CD14-positive monocyte (primary cell): ENCODE results near the gene ASZ1. TPM values are rescaled to one million over a fixed set of nuclear protein-coding genes. Genes with fewer than 3 reads are reported as not detected.

Experiments
- DNase-seq, 3 donors: peaks; one replicate each; pipeline ENCODE4 v3.0.0-alpha.2; 2011 to 2022
- H2AFZ ChIP-seq: 2 replicates; pipeline ENCODE4 v1.6.0; 2012; ENCODE audit warnings: mild to moderate bottlenecking, low read depth, low read length, inconsistent platforms; ENCODE audit not compliant: insufficient read depth, poor library complexity, severe bottlenecking
- H3K27ac ChIP-seq, 2 donors: 1 replicate in 1 of 2; 2 replicates in 1 of 2; pipeline ENCODE4 v1.5.1; 2012 to 2013; ENCODE audit warnings: low read length in 2 of 2, control low read depth in 1 of 2, inconsistent platforms in 1 of 2, low read depth in 1 of 2, mild to moderate bottlenecking in 1 of 2
- H3K27me3 ChIP-seq, 2 donors: one replicate each; pipeline versions ENCODE4 v1.6.0 to v1.6.1; 2011 to 2013; ENCODE audit warnings: low read length in 2 of 2; ENCODE audit not compliant: control insufficient read depth in 2 of 2, insufficient read depth in 2 of 2
- H3K36me3 ChIP-seq, 2 donors: replicated peaks in 1 of 2; 1 replicate in 1 of 2; 2 replicates in 1 of 2; pipeline versions ENCODE4 v1.5.1 to v1.6.1; 2012 to 2013; ENCODE audit warnings: low read length in 2 of 2, control low read depth in 1 of 2, inconsistent platforms in 1 of 2, mild to moderate bottlenecking in 1 of 2; ENCODE audit not compliant: insufficient read depth in 2 of 2, control insufficient read depth in 1 of 2
- H3K4me1 ChIP-seq, 2 donors: 1 replicate in 1 of 2; 2 replicates in 1 of 2; pipeline versions ENCODE4 v1.5.1 to v1.6.1; 2012 to 2013; ENCODE audit warnings: low read length in 2 of 2, control low read depth in 1 of 2, inconsistent platforms in 1 of 2, mild to moderate bottlenecking in 1 of 2, moderate library complexity in 1 of 2; ENCODE audit not compliant: insufficient read depth in 2 of 2, control insufficient read depth in 1 of 2
- H3K4me2 ChIP-seq: replicated peaks from 2 replicates; pipeline ENCODE3; 2012; ENCODE audit warnings: low read length, moderate library complexity, mild to moderate bottlenecking; ENCODE audit not compliant: poor library complexity, severe bottlenecking; ENCODE audit errors: extremely low read depth
- H3K4me3 ChIP-seq, 3 experiments: fragments of 200-600 bp in 1 of 3; sonication (generic) in 1 of 3; replicated peaks in 1 of 3; 1 replicate in 2 of 3; 2 replicates in 1 of 3; pipeline ENCODE4 v1.5.1; 2011 to 2013; ENCODE audit warnings: low read length in 3 of 3, mild to moderate bottlenecking in 3 of 3, control low read depth in 2 of 3, low read depth in 2 of 3, inconsistent platforms in 1 of 3, moderate library complexity in 1 of 3
- H3K79me2 ChIP-seq: 2 replicates; pipeline ENCODE4 v1.6.0; 2012; ENCODE audit warnings: mild to moderate bottlenecking, control low read depth, inconsistent platforms, low read length, moderate library complexity; ENCODE audit not compliant: insufficient read depth
- H3K9ac ChIP-seq: 2 replicates; pipeline ENCODE4 v1.6.0; 2017; ENCODE audit warnings: low read length, mild to moderate bottlenecking; ENCODE audit not compliant: insufficient read depth, poor library complexity, severe bottlenecking
- H3K9me3 ChIP-seq, 2 donors: replicated peaks in 1 of 2; 1 replicate in 1 of 2; 2 replicates in 1 of 2; pipeline versions ENCODE4 v1.5.1 to v1.6.1; 2012 to 2013; ENCODE audit warnings: low read length in 2 of 2, control low read depth in 1 of 2; ENCODE audit not compliant: control insufficient read depth in 1 of 2, insufficient read depth in 1 of 2
- H4K20me1 ChIP-seq: 2 replicates; pipeline ENCODE4 v1.6.0; 2012; ENCODE audit warnings: mild to moderate bottlenecking, low read length, control low read depth, moderate library complexity; ENCODE audit not compliant: insufficient read depth
- H3K27ac Mint-ChIP-seq, 7 donors: one replicate each; pipeline ENCODE4 v1.8.0; 2020; ENCODE audit warnings: mild to moderate bottlenecking in 7 of 7, mixed read lengths in 7 of 7, moderate library complexity in 6 of 7, inconsistent platforms in 2 of 7
- H3K27me3 Mint-ChIP-seq, 3 donors: one replicate each; pipeline ENCODE4 v1.8.0; 2021 to 2022; ENCODE audit warnings: low read depth in 3 of 3, mild to moderate bottlenecking in 3 of 3, mixed read lengths in 3 of 3, moderate library complexity in 3 of 3, inconsistent platforms in 1 of 3
- H3K36me3 Mint-ChIP-seq, 2 donors: one replicate each; pipeline ENCODE4 v1.8.0; 2020; ENCODE audit warnings: mixed read lengths in 2 of 2, inconsistent platforms in 1 of 2, mild to moderate bottlenecking in 1 of 2
- H3K4me1 Mint-ChIP-seq: one replicate; pipeline ENCODE4 v1.8.0; 2020; ENCODE audit warnings: mild to moderate bottlenecking, mixed read lengths
- H3K4me3 Mint-ChIP-seq, 2 donors: one replicate each; pipeline ENCODE4 v1.8.0; 2020; ENCODE audit warnings: mild to moderate bottlenecking in 2 of 2, mixed read lengths in 2 of 2, moderate library complexity in 1 of 2
- H3K9me3 Mint-ChIP-seq, 7 donors: one replicate each; pipeline ENCODE4 v1.8.0; 2020 to 2022; ENCODE audit warnings: mixed read lengths in 7 of 7, mild to moderate bottlenecking in 6 of 7, moderate library complexity in 6 of 7, inconsistent platforms in 2 of 7
- CTCF ChIP-seq: fragments of 200-600 bp; IDR thresholded peaks from one replicate; pipeline ENCODE4 v1.8.0; 2022; ENCODE audit warnings: antibody characterized with exemption, mild to moderate bottlenecking
- WGBS: methylation state at CpG from one replicate; pipeline ENCODE4 v1.1.5; 2013; ENCODE audit warnings: missing lambda C conversion rate; ENCODE audit not compliant: insufficient coverage; 5-methylcytosine and 5-hydroxymethylcytosine counted together
- intact Hi-C, 2 donors: fragments of 100-400 bp; cut with micrococcal nuclease; formaldehyde crosslinking; loops; one replicate each; pipeline versions ENCODE4 v1.15.0 to v1.15.1; 2023
- polyA plus RNA-seq, 3 donors: library from polyadenylated mRNA; depleted of rRNA in 1 of 3; unstranded in 2 of 3; stranded (reverse) in 1 of 3; fragments of 300-500 nt in 2 of 3; fragments of >200 nt in 1 of 3; fragmentation: Illumina TruSeq in 2 of 3; gene quantifications; 1 replicate in 2 of 3; 2 replicates in 1 of 3; pipeline ENCODE4 v1.2.3, GENCODE V29; 2012 to 2021

ASZ1 gene
- polyA plus RNA-seq, 3 donors = not detected

GRCh38 chr7:117402109-117402508 lies 25.2 kb downstream of the ASZ1 start:
- H3K4me1 ChIP-seq = no peaks in the 10 kb centered on the region
- no peak overlapping the region for H3K27ac ChIP-seq
- TF ChIP-seq CTCF = no peak
- H3K27me3 Mint-ChIP-seq = peaks cover 0 to 1% (median 0%) of the 10 kb centered on the region in 3 donors
- peaks cover 0 to 2% (median 0%) of the 10 kb centered on the region in 7 donors for H3K9me3 Mint-ChIP-seq
- no peaks in the 10 kb centered on the region for H3K27me3 ChIP-seq
- H4K20me1 ChIP-seq = no peaks in the 10 kb centered on the region
- H3K36me3 ChIP-seq = no peaks in the 10 kb centered on the region
- no peak overlapping the region for H3K9ac ChIP-seq
- intact Hi-C loops = no loop called here
- no peak overlapping the region for H3K4me3 ChIP-seq
- no peaks in the 10 kb centered on the region for H3K36me3 Mint-ChIP-seq
- no peaks in the 10 kb centered on the region for H3K79me2 ChIP-seq
- H3K4me3 Mint-ChIP-seq = no peak overlapping the region
- no peaks in the 10 kb centered on the region for H3K4me1 Mint-ChIP-seq
- no peak overlapping the region for H3K4me2 ChIP-seq
- no peaks in the 10 kb centered on the region for H3K9me3 ChIP-seq
- no peak overlapping the region for H2AFZ ChIP-seq
- WGBS = 60% methylated on average over 1 of the region's 2 CpGs
- no peak overlapping the region for H3K27ac Mint-ChIP-seq
- no peak for DNase-seq

GRCh38 chr7:117401293-117402002 lies 25.8 kb downstream of the ASZ1 start:
- Histone ChIP-seq H3K9me3 (no peaks in the 10 kb centered on the region), H3K4me1 (no peaks in the 10 kb centered on the region), H4K20me1 (no peaks in the 10 kb centered on the region), H3K27me3 (no peaks in the 10 kb centered on the region), H3K36me3 (no peaks in the 10 kb centered on the region), H2AFZ (no peak overlapping the region), H3K4me3 (no peak overlapping the region), H3K79me2 (no peaks in the 10 kb centered on the region), H3K4me2 (no peak overlapping the region), H3K9ac (no peak overlapping the region), H3K27ac (no peak overlapping the region)
- intact Hi-C loops = no loop called here
- no peak for DNase-seq
- no peaks in the 10 kb centered on the region for H3K36me3 Mint-ChIP-seq
- H3K27ac Mint-ChIP-seq = no peak overlapping the region
- no peaks in the 10 kb centered on the region for H3K4me1 Mint-ChIP-seq
- no peak overlapping the region for H3K4me3 Mint-ChIP-seq
- no CpG with 5 or more reads among the region's 5 CpGs for WGBS
- peaks cover 0 to 1% (median 0%) of the 10 kb centered on the region in 3 donors for H3K27me3 Mint-ChIP-seq
- H3K9me3 Mint-ChIP-seq = peaks cover 0 to 2% (median 0%) of the 10 kb centered on the region in 7 donors
- TF ChIP-seq CTCF = no peak
